HAP-1 (cell line): ENCODE measurements around the gene MEIOB.

Experiments
- DNase-seq, 2 experiments: peaks; one replicate each; pipeline ENCODE4 v3.0.0-alpha.2; 2016 to 2020; ENCODE audit warnings: low spot score in 2 of 2
- H3K27me3 ChIP-seq: fragments of 250-450 bp; sonication (Bioruptor Pico); 2 replicates; pipeline ENCODE4 v1.5.1; 2020; ENCODE audit warnings: low read depth, mild to moderate bottlenecking, moderate library complexity
- H3K36me3 ChIP-seq: fragments of 250-450 bp; sonication (Bioruptor Pico); replicated peaks from 2 replicates; pipeline ENCODE4 v1.5.1; 2020; ENCODE audit warnings: mild to moderate bottlenecking
- H3K4me1 ChIP-seq: fragments of 250-450 bp; sonication (Bioruptor Pico); 2 replicates; pipeline ENCODE4 v1.5.1; 2020; ENCODE audit warnings: mild to moderate bottlenecking
- H3K4me3 ChIP-seq: fragments of 250-450 bp; sonication (Bioruptor Pico); 2 replicates; pipeline ENCODE4 v1.5.1; 2020; ENCODE audit warnings: mild to moderate bottlenecking, moderate library complexity
- H3K9me3 ChIP-seq: fragments of 250-450 bp; sonication (Bioruptor Pico); 2 replicates; pipeline ENCODE4 v1.5.1; 2020; ENCODE audit warnings: mild to moderate bottlenecking, moderate library complexity
- in situ Hi-C: fragments of 300-500 bp; cut with MboI; formaldehyde crosslinking; loops from 3 replicates; pipeline ENCODE4 v1.14.3; 2020; ENCODE audit warnings: low sequenced_read_pairs, inconsistent platforms, mixed read lengths

The MEIOB gene

DNA sequence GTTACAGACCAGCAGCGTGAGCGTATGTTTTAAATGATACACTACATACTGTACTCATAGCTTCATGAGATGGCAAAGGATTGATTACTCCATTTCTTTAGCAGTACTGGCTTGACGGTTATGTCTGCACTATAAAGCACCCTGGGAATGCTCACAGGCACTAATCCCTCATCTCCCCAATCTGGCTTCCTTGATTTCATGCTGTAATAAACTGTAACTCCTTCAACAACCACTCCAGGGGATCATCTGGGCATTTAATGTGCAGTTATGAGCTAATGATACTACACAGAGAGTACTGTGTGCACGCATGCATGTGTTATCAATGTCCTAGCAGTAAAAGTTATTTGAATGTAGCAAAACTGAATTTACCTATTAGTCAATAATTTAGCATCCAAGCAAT is 20.2 kb downstream of the MEIOB start:
- Histone ChIP-seq H3K4me3 (no peak overlapping the region), H3K27me3 (peaks cover 21% of the 10 kb centered on the region), H3K9me3 (no peaks in the 10 kb centered on the region), H3K4me1 (no peaks in the 10 kb centered on the region), H3K36me3 (no peaks in the 10 kb centered on the region)
- in situ Hi-C loops = no loop called here
- DNase-seq = no peak

GRCh38 chr16:1850981-1851380 is 21.0 kb downstream of the MEIOB start:
- Histone ChIP-seq H3K9me3 (no peaks in the 10 kb centered on the region), H3K4me3 (no peak overlapping the region), H3K36me3 (no peaks in the 10 kb centered on the region), H3K4me1 (no peaks in the 10 kb centered on the region), H3K27me3 (peaks cover 21% of the 10 kb centered on the region)
- in situ Hi-C loops = no loop called here
- no peak for DNase-seq

- DNase-seq = no peak
- Histone ChIP-seq H3K4me3 (no peak overlapping the region), H3K27me3 (peaks cover 7% of the 10 kb centered on the region), H3K4me1 (no peaks in the 10 kb centered on the region), H3K9me3 (no peaks in the 10 kb centered on the region), H3K36me3 (no peaks in the 10 kb centered on the region)
- in situ Hi-C loops = no loop called here
These were observed 25.5 kb downstream of the MEIOB start for GRCh38 chr16:1846416-1846815.

- H3K4me1 ChIP-seq = no peaks in the 10 kb centered on the region
- no peak overlapping the region for H3K4me3 ChIP-seq
- in situ Hi-C loops = no loop called here
- DNase-seq = no peak
- peaks cover 7% of the 10 kb centered on the region; the same call in 1 of the 2 replicates for H3K27me3 ChIP-seq
- no peaks in the 10 kb centered on the region for H3K36me3 ChIP-seq
- no peaks in the 10 kb centered on the region for H3K9me3 ChIP-seq
These were observed 26.0 kb downstream of the MEIOB start for GRCh38 chr16:1845985-1846384.

- DNase-seq = no peak
These were observed 32.4 kb downstream of the MEIOB start for GRCh38 chr16:1839554-1839953.

GRCh38 chr16:1834096-1834495 is 37.9 kb downstream of the MEIOB start:
- Histone ChIP-seq H3K27me3 (no peaks in the 10 kb centered on the region), H3K4me1 (no peaks in the 10 kb centered on the region), H3K36me3 (no peaks in the 10 kb centered on the region; the same call in 1 of the 2 replicates), H3K4me3 (no peak overlapping the region), H3K9me3 (no peaks in the 10 kb centered on the region)
- in situ Hi-C loops = no loop called here
- DNase-seq = no peak

More at GRCh38 chr16:1839554-1839953, 32.4 kb downstream of the MEIOB start:
- no peaks in the 10 kb centered on the region for H3K9me3 ChIP-seq
- no peaks in the 10 kb centered on the region for H3K36me3 ChIP-seq
- no peaks in the 10 kb centered on the region for H3K4me1 ChIP-seq
- H3K4me3 ChIP-seq = no peak overlapping the region
- H3K27me3 ChIP-seq = no peaks in the 10 kb centered on the region
- in situ Hi-C loops = no loop called here

GRCh38 chr16:1832838-1833454 is 39.0 kb downstream of the MEIOB start:
- Histone ChIP-seq H3K4me1 (peaks cover 5% of the 10 kb centered on the region), H3K27me3 (no peaks in the 10 kb centered on the region), H3K36me3 (no peaks in the 10 kb centered on the region; the same call in 1 of the 2 replicates), H3K4me3 (no peak overlapping the region), H3K9me3 (no peaks in the 10 kb centered on the region)
- in situ Hi-C loops = no loop called here
- no peak for DNase-seq

DNA sequence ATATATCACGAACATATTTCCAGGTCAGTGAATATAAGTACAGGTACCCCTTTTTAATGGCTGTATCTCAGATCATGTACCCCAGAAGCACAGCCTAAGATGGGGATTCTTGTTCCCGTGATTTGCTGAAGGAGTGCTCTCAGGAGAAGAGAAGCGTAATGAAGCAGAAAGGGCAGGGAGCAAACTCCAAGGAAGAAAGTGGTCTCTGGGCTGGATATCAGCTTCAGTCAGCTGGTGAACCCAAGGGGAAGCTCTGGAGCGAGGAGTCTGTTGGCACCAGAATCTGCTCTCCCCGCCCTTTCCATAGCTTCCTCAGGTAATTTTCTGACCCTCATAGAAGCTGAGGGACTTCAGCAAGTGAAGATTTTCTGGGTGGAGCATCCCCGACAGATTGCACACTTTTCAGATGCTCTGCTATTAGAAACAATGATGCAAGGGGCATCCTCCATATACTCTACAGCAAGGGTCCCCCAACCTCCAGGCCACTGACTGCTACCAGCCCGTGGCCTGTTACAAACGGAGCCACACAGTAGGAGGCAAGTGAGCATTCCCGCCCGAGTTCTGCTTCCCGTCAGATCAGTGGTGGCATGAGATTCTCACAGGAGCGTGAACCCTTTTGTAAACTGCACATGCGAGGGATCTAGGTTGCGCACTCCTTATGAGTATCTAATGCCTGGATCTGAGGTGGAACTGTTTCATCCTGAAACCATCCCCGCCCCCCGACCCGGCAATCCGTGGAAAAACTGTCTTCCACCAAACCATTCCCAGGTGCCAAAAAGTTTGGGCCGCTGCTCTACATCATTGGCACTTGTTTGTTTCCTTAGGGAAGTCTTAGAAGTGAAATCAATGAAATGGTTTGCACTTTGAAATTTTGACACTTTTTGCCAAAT is 40.5 kb downstream of the MEIOB start:
- in situ Hi-C loops = no loop called here
- Histone ChIP-seq H3K36me3 (no peaks in the 10 kb centered on the region; the same call in 1 of the 2 replicates), H3K9me3 (no peaks in the 10 kb centered on the region), H3K4me1 (peaks cover 5% of the 10 kb centered on the region), H3K27me3 (no peaks in the 10 kb centered on the region), H3K4me3 (no peak overlapping the region)
- no peak for DNase-seq

DNA sequence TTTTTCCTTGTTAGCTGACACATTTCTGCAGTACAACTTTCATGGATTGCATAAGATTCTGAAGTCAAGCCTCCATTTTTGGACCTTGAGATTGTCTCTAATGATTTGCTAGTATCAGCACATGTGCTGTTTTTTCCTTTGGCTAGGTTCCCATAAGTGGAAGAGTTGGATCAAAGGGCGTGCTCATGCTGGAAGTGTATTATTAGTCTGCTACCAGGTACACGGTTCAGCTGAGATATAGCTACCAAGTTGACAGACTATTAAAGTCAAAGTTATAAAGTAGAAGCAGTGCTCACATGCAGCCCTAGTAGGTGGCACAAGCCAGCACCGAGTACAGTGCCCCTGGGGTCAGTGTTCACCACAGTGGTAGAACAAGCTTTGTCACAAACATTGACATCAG is 41.8 kb downstream of the MEIOB start:
- Histone ChIP-seq H3K4me3 (no peak overlapping the region), H3K27me3 (no peaks in the 10 kb centered on the region), H3K4me1 (peaks cover 5% of the 10 kb centered on the region), H3K36me3 (no peaks in the 10 kb centered on the region; the same call in 1 of the 2 replicates), H3K9me3 (no peaks in the 10 kb centered on the region)
- in situ Hi-C loops = no loop called here
- DNase-seq = no peak

GRCh38 chr16:1828645-1829410 is 43.1 kb downstream of the MEIOB start:
- in situ Hi-C loops = no loop called here
- H3K27me3 ChIP-seq = no peaks in the 10 kb centered on the region
- no peak for DNase-seq
- H3K9me3 ChIP-seq = no peaks in the 10 kb centered on the region
- peaks cover 5% of the 10 kb centered on the region for H3K4me1 ChIP-seq
- H3K36me3 ChIP-seq = no peaks in the 10 kb centered on the region; the same call in 1 of the 2 replicates
- H3K4me3 ChIP-seq = peak overlapping the region; percentile 88; the same call in 1 of the 2 replicates

DNA sequence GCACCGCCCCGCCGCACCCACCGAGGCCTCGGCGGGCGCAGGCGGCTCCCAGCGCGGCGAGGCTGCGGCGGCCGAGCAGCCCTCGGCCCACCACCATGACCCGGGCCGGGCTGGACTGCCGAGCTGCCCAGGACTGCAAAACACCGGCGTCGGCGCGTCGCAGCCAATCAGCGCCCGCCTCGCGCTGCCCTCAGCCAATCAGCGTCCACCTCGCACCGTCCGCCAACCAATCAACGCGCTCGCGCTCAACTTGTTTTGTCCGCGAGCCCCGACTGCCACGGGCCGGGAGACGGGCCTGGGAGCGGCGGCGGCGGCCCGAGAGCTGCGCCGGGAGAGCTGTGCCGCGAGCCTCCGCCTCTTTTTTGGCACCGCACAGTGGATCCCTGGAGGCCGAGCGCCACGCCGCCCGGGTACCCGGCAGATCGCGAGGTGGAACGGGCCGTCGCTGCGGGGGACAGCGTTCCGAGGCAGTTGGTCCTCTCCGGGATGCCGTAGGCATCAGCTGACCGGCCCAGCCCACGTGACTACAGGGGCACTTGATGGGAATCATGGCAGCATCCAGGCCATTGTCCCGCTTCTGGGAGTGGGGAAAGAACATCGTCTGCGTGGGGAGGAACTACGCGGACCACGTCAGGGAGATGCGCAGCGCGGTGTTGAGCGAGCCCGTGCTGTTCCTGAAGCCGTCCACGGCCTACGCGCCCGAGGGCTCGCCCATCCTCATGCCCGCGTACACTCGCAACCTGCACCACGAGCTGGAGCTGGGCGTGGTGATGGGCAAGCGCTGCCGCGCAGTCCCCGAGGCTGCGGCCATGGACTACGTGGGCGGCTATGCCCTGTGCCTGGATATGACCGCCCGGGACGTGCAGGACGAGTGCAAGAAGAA is 45.0 kb downstream of the MEIOB start, which contains the start of the genes FAHD1 and HAGH:
FAHD1 (plus strand) TSS at position 516 of the 883 bp plus-strand sequence; CDS start at position 549, 33 bp downstream.
HAGH (minus strand) TSS at position 135 of the 883 bp plus-strand sequence; CDS start at position 97, 38 bp downstream.
- in situ Hi-C loops = no loop called here
- no peaks in the 10 kb centered on the region; the same call in 1 of the 2 replicates for H3K36me3 ChIP-seq
- no peaks in the 10 kb centered on the region for H3K9me3 ChIP-seq
- H3K4me3 ChIP-seq = peak within 1 kb of the TSS; percentile 88
- DNase-seq = peak; percentile 83 to 93
- H3K4me1 ChIP-seq = peaks cover 5% of the 10 kb centered on the region
- no peaks in the 10 kb centered on the region for H3K27me3 ChIP-seq

DNA sequence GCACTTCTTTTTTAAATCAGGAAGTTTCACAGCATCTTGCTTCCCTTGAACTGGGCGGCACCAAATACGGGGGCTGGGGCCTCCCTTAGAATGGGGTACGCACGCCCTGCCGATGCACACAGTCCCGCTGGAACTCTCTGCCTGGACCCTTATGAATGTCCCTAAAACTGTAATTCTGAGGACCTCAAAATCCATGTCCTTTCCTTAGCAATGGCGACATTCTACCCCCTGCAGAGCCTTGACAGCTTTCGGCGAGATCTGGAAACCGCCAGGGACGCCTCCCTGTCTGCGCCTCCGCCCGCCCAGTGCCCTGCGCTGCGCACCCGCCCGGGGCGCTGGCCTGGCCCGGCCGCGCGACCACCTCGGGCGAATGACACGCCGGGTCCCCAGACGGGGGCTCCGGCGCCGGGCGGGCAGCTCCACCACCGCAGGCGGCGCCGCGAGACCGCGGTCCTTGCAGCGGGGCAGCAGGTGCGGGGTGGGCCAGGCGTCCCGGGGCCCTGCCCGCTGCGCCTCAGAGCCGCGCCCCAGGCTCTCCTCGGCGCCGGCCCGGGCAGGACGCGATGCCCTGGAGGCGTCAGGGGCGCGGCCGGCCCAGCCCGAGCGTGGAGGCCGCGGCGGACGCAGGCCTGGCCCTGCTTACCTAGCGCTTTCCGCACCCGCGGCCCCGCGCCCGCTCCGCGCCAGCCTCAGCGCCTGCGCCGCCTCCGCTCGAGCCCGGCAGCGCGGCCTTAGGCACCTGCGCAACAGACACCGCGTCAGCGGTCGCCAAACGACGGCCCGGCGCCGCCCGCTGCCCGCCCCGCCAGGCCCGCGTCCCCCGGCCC is 45.9 kb downstream of the MEIOB start:
- peaks cover 5% of the 10 kb centered on the region for H3K4me1 ChIP-seq
- peak overlapping the region; percentile 29 for H3K4me3 ChIP-seq
- no peaks in the 10 kb centered on the region for H3K27me3 ChIP-seq
- no peaks in the 10 kb centered on the region for H3K9me3 ChIP-seq
- H3K36me3 ChIP-seq = no peaks in the 10 kb centered on the region; the same call in 1 of the 2 replicates
- in situ Hi-C loops = no loop called here
- peak in 1 of 2 experiments; percentile 46 for DNase-seq
